DMS153 (cell line): ENCODE data around the gene CCDC85C.

Experiments used
- DNase-seq: peaks from one replicate; lab custom pipeline; 2025; lab: John Stamatoyannopoulos, UW

CCDC85C gene

DNA sequence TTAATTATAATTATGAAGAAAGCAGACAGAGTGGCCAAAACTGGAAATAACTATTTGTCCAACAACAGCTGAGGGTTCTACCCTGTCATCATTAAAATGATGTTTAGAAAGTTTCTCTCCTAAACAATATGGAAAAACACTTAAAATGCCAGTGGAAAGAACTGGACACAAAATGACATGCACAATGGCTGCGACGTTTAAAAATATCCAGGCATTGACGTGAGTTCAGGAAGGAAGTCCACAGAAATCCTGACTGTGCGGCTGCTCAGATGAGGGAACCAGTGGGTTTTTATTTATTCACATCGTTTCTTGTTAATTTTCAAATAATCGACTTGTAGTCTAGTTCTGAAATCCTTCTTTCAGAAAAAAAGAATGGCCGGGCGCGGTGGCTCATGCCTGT is 64.5 kb downstream of the CCDC85C start:
- DNase-seq = no peak

DNA sequence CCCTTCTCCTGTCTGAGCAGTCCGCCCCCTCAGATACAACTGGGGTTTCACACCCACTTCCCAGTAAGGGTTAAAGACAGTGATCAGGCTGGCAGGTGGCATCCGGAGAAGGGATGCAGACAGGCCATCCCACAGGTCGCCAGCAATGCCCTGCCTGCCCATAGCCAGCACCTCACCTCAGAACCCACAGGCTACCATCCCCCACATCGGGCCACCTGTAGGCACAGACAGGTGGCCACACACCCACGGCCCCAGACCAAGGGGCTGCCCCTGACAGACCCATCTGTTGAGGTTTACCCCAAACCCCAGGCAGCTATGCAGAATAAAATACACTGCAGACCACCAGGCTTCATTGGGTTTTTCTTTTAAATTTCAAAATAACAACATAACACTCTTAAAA is 65.3 kb downstream of the CCDC85C start:
- no peak for DNase-seq

DNA sequence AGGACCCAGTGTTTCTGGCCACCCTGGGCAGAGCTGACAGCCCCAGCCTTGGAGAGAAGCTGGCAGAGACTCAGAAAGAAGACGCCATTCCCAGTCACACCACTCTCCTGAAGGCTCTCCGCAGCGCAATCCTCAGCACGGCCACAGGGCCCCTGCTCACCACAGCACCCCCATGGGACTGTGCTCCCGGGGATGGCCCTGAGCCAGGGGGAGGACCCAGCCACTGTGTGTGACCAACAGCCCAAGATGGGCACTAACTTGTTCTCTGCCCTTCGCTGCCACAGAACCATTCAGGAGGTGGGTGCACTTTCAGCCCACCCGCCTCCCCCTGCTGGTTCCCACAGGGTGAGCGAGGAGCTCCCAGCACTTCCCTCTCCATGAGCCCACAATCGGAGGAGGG is 65.7 kb downstream of the CCDC85C start:
- no peak for DNase-seq

DNA sequence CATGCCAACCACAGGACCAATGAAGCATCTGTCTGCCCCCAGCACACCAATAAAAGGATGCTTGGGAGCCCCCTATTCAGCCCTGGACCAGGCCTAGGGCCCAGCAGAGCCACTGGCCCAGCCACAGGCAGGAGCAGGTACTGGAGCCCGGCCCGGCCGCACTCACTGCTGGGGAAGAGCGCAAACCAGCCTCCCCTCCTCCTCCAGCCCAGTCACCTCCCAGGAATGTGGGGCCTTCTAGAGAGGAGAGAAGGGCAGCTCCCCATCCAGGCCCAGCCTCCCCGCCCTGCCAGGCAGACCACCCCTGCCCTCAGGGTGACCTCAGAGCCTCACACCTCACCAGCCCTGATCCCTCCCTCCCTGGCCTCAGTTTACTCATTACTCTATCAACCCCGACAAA is 66.6 kb downstream of the CCDC85C start:
- DNase-seq = no peak

DNA sequence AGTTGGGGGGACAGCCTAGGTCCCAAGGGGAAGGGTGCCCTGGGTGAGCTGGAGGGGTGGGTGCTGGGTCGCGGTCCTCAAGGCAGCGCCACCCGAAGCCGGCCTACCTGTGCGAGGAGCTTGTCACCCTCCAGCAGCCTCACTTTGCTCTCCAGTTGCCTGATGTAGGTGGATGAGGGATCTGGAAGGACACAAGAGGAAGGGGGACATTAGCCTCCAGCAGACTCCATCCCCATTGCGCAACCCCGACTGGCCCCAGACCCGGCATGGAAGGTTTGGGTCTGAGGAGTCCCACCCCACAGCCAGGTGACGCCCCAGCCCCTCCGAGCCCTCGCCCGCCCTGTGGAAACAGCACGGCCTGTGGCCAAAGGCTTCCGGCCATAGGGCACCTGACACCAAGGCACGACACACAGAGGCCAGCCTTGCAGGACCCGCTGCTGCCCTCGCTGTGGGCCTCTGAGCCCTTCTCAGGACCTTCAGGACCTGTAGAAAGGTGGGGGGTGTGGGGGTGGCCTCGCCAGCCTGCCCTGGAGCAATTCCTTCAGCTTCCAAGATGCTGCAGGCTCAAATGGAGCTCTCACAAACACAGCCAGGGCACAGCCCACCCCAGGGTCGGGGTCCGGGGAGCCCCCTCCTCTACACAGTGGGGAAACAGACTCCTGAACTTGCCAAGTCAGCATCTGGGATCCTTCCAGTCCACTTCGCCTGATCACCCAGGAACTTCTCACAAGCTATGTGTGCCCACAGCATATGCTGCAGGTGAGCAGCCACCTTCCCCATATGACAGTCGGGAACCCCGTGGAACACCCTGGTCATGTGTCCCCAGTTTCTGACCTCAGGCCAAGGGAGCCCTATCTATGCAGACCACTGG is 67.9 kb downstream of the CCDC85C start:
- DNase-seq = no peak

DNA sequence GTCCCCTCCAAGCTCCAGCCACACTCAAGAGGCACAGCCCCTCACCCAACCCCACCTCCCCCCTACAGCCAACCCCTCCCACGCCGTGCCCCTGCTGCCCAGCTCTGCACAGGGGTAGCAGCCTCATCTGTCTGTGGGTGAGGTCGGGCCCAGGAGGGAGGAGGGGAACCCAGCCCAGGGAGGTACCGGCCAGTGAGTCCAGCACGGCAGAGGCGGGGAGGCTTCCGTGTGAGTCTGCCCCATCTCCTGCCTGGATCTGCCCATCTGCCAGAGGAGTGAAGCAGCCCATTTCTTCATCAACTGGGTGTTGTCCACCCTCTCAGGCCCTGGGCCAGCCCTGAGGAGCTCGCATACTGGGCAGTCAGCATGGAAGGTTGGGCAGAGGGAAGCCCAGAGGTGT is 68.6 kb downstream of the CCDC85C start:
- DNase-seq = no peak

DNA sequence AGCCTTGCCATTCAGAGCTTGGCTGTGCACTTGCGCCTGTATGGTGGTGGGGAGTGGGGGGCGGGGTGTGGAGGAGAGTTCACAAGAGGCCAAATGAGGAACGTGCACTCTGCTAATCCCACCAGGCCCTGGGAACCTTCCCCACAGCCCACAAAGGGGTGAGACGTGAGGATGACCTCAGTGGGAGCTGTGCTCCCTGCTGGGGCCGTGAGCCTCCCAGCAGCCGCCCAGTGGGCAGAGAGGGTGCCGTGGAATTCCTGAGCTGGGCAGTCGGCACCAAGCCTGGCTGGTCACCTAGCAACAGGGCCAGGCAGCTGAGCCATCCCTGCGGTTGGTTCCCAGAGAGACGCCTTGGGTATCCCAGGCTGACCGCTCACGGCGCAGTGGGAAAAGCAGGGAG is 69.1 kb downstream of the CCDC85C start:
- no peak for DNase-seq

DNA sequence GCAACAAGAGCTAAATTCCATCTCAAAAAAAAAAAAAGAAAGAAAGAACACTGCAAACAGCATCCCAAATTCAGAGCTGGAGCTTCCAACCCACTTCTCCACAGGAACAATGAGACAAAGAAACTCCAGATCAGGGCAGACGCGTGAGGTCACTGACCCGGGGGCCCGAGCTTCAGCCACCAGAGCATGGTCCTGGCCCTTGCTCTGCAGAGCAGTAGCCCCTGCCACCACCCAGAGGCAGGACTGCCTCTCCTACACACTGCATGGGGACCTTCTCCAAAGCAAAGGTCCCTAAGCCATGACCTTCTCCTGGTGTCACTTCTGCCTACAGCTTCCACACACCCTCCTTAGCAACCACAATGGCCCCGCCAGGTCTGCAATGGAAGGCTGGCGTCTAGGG is 69.7 kb downstream of the CCDC85C start:
- no peak for DNase-seq

DNA sequence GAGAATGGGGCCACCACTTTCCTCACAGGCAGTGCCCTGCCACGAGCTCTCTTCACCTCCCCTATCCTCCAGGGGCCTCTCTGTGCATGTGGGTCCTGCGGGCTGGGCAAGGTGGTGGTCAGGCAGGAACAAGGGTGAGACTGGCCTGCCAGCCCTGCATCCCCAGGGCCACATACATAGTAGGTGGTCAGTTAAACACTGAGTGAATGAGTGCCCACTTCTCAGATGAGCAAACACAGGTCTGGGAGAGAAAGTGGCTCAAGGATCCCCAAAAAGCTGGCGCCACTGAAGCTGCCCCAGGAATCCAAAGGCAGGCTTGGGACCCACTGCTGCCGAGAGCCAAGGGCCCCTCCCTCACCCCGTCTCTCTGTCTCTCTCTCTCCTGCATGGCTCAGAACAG is 71.7 kb downstream of the CCDC85C start:
- DNase-seq = no peak

DNA sequence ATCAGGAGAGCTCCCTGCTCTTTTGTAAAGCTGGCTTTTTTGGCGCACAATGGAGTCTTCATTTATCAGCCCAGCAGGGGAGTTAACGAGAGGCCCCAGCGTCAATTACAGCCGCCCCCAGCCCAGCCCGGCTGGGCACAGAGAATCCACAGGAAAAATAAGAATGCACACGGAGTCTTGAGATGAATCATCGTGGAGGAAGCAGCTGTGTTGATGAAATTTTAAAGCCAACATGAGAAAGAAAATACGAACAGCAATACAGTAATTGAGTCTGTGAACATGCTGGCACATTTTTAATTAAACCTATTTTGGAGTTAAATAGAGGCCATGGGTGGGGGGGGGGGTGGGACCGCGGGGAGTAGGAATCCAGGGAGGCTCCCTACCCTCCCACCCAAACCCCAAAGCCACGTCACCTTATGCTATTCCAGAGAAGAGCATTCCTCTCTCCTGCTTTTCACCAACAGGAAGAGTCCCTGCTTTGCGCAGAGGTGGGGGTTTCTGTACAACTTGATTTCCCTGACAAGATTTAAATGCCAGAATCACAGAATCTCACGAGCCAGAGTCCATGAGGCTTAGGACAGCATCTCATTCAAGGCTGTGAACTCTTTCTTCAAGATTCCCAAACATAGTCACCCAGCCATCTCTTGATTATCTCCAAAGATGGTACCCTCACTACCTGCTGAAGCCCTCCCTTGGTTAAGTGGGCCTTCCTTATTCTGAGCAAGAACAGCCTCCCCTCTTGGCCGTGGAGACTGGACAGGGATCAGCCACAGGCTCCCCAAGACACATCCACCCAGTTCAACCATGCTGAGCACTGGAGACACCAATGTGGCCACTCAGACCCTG is 72.5 kb downstream of the CCDC85C start:
- no peak for DNase-seq

DNA sequence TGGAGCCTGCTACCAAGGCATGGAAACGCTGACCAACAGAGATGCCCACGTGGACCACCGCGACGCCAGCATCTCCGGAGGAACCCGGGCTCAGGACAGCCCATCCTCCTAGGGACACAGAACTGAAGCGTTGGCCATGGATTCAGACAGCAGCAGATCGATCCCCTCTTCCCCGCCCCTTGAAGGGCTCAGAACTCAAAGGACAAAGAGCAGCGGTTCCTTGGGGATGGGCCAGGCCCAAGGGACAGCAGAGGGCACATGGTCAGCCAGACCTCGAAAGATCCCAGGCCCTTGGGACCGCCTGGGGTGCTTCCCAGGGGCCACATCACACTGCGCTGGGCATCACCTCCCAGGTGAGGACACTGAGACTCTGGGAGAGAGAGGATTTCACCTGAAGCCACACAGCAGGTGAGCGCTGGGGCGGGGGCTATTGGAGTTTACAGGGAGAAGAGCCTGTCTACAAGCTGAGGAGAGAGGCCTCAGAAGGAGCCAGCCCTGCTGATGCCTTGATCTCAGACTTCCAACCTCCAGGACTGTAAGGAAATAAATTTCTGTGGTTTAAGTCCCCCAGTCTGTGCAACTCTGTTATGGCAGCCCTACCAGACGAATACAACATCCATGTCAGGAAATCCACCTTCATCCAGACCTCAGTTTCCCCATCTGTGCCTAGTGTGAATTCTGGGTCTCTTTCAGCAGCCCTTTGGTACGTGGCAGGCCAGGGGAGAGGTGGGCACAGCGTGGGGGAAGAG is 73.4 kb downstream of the CCDC85C start:
- no peak for DNase-seq

DNA sequence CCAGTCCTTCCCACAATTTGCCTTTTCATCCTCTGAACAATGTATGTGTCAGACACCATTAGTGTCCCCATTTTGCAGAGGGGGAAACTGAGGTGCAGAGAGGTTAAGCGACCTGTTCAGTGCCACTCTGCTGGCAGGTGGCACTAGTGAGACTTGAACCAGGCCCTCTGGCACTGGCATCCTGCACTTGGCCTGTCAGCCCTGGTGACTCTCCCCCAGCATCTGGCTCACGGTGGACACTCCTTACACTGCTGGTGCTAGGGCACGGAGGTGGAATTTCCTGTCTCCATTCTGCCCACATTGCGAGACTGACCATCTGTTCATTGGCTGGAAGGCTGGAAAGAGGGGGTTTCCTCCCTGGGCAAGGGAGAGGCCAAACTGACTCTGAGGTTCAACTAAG is 74.1 kb downstream of the CCDC85C start:
- DNase-seq = no peak

DNA sequence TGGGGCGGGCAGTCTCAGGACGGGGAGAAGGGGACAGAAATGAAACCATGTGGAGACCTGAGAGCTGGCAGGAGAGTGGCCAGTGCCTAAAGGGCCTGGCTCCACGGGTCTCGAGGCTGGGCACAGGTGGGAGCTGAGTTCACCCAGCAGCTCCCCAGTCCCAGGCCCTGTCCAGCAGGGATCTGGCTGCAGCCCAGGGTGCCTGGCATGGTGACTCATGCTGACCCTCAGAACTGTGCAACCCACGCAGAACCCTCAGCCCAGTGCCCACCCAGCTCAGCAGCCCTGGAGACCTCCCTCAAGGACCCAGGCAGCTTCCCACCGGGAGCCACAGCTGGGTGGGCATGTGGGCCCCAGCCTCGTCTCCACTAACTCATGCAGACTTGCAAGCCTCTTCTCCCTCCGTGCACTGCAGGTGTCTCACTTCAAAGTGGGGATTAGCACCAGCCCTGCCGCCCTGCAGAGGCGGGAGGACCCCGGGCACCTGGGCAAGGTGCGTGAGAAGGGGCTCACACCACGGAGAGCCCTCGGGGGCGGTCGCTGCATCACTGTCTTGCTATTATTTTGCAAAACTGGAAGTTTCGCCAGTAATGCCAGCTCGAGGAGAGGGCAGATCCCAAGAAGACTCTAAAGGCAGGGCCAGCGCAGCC is 76.5 kb downstream of the CCDC85C start:
- DNase-seq = no peak

DNA sequence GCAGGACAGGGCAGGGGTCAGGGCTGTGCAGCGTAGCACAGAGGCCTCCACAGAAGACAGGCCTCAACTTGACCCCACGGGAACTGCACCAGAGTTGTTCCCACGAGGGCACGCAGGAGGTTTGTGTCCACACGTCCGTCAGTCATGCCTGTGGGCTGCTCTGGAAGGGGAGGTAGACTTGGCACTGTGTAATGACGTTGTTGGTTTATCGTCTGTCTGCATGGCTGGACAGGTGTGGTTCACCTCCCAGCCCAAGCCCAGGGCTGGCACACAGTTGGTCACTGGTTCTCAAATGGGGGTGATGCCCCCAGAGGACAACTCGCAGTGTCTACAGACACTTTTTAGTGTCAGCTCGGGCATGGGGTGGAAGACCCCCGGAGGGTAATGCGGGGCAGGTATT is 77.0 kb downstream of the CCDC85C start:
- no peak for DNase-seq

DNA sequence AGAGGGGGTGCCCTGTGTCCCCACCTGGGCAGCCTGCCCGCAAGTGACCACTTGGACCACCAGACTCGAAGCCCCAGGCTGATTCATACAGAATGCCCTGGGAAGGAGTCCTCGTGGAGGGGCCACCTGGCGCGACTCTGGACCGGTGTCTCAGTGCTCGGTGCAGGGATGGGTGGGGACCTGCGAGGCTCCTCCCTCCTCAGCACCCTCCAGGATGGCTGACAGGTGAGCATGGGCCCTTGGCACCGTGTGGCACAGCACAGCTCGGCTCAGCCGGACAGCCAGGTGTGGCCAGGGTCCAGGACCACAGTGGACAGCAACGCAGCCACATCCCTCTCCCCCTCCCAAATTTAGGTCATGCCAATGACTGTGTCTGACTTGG is 78.3 kb downstream of the CCDC85C start:
- DNase-seq = no peak

DNA sequence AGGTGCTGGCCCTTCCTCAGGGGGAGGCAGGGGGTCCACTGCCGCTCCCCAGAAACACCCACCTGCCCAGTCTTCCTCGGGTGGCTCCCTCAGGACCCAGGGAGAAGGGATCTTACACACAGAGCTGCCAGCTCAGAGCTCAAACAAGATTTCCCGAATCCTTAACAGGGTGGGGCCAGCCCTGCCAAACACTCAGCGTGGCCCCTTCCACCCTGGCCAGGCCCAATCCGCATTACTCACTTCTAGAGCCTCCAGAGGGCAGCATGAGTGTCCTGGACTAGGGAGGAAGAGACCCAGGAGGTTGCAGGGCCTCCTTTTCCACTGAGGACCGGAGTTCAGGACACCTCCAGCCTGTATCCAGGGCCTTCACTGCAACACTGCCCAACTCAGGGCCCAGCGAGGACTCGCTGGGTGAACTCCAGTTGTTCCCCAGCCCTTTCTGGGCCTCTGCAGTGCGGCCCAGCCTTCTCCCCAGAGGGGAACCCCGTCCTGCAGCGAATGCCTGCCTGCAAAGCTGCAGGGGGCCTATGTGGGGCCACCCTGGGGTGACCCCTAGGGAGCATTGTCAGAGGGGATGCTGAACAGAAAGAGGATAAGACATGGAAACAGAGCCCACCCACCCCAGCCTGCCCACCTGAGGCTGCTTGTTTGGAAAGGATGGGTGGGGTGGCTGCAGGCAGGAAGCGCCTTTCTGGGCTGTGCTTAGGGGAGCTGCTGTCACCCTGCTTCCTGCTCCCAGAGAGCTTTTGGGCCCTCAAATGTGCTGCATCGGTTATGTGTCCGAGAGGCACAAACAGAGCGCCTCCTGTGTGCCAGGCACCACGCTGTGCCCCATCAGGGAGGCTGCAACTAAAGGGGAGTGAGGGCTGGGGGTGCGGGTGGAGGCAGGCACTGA is 79.0 kb downstream of the CCDC85C start:
- DNase-seq = no peak

DNA sequence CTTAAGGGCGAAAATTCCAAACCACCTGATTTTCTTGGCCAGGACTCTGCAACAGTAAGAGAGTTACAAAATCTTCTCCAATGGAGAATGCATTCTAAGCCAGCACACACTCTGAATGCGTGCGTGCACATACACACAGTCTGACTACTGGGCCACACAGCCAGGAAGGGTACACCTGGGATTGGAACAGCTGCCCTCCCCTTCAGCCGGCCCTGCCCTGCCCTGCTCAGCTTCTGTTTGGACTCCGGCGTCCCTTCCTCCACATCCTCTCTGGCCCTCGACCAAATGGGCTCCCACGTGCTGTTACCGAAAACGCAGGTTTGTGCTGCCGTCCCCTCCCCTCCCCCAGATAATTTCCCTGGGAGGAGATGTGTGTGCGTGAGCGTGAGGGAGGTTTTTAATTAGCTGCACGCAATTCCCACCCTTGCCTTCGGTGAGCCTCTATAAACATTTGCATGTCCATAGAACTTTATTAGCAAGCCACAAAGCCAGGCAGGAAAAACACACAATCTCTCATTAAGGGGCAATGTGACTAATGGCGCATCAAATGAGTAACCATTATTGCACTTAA is 79.8 kb downstream of the CCDC85C start:
- no peak for DNase-seq

DNA sequence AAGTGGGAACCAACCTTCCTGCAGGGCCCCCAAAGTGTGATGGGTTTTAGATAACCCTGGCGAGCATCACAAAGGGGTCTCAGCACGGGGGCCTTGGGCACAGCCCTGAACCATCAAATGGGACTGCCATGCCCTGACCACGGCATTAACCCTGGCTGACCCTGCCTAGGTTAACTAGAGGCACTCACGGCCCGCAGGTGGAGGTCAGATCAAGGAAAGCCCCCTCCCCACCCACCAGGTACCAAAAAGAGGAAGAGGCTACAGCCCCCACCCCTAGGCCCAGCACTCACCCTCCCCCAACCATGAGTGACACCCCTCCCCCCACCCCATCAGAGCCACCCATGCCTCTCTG is 80.3 kb downstream of the CCDC85C start:
- no peak for DNase-seq

DNA sequence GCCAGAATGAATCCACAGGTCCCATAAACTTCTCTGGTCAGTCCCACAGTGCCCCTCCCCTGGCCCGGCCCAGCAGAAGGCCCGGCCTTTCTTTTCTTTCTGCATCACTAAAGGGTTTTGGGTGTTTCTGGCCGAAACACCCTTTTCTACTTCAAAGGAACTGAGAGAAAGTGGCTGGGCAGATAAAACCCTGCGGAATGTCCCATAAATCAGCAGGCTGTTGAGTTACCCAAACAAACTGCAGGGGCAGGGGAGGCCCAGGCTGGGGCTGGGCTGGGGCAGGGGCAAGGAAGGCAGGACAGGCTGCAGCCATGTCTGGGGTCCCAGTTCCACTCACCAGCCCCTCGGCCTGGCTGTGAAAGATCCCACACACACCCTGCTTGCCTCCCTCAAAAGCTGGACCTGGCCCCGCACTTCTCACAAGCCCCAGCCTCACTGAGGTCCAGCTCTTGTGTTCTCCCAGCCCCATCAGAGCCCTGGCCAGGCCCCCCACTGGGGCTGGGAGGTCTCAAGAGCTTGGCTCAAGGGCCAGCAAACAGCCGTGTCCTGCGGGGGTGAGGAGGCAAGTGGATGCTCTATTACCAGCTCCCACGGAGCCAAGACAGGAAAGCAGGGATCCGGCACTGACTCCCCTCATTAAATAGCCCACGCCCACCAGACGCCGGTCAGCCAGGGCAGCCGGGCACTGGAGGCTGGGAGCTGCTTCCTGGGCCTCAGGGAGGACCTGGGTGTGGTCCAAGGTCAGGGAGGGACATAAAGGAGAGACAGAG is 80.9 kb downstream of the CCDC85C start:
- no peak for DNase-seq

DNA sequence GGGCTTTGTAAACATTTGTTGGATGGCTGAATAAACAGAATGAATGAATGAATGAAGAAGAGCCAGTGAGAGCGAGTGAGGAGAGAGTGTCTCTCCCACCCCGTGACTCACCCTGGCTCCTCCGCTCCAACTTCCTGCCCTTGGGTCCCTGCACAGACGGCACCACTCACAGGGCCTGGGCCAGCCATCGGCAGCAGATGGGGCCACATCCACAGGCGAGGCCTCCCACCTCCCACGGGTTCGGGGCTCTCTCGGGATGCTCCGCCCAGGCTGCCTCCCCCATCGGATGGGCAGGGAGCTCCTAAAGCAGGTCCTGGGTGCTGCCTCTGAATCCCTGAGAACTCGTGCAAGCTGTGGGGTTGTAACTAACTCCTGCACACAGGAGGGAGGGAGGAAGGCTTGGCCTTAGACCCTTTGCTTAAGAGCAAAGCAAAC is 81.5 kb downstream of the CCDC85C start:
- DNase-seq = no peak
